ENCODE data around the gene CYTH1. TPM values are rescaled to one million over a fixed set of nuclear protein-coding genes. Genes with fewer than 3 reads are reported as not detected.

The CYTH1 gene
- total and polyA plus RNA-seq, 10 donors, result 66.9 to 169 (median 131) TPM

DNA sequence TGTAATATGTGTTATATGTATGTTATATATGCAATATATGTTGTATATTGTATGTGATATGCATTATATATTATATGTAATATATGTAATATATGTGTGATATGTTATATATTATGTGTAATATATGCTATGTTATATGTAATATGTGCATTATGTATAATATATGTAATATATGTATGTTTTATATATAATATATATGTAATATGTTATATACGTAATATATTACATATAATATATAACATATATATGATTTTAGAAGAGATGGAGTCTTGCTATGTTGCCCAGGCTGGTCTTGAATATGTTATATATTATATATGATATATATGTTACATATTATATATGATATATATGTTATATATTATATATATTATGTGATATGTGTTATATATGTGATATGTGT, 139.4 kb downstream of the CYTH1 start:
- 86 to 98% (median 96%) methylated on average over 1 of the region's 1 CpG for WGBS, 5 donors
- H3K4me1 ChIP-seq, result peaks cover 5 to 41% (median 29%) of the 10 kb centered on the region in 6 donors
- H3K27ac ChIP-seq, result no peak overlapping the region
- no peak overlapping the region for H3K4me3 ChIP-seq
- H3K36me3 ChIP-seq, result no peaks in the 10 kb centered on the region
- TF ChIP-seq, protein P1, sequence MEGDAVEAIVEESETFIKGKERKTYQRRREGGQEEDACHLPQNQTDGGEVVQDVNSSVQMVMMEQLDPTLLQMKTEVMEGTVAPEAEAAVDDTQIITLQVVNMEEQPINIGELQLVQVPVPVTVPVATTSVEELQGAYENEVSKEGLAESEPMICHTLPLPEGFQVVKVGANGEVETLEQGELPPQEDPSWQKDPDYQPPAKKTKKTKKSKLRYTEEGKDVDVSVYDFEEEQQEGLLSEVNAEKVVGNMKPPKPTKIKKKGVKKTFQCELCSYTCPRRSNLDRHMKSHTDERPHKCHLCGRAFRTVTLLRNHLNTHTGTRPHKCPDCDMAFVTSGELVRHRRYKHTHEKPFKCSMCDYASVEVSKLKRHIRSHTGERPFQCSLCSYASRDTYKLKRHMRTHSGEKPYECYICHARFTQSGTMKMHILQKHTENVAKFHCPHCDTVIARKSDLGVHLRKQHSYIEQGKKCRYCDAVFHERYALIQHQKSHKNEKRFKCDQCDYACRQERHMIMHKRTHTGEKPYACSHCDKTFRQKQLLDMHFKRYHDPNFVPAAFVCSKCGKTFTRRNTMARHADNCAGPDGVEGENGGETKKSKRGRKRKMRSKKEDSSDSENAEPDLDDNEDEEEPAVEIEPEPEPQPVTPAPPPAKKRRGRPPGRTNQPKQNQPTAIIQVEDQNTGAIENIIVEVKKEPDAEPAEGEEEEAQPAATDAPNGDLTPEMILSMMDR (IDR thresholded peaks at IDR 0.05 in 8 of 11, conservative IDR thresholded peaks at IDR 0.05 in 3 of 11), result no peak
- no peak for TF ChIP-seq POLR2A (IDR thresholded peaks at IDR 0.05)
- TF ChIP-seq POLR2AphosphoS5 (IDR thresholded peaks at IDR 0.05), result no peak
- no peak for DNase-seq
- peaks cover 0 to 4% (median 0%) of the 10 kb centered on the region in 7 donors for H3K27me3 ChIP-seq (replicated peaks in 1 of 7)
- intact Hi-C loops (cut with DNase I; ENCODE audit: low total_unique reads), result no loop called here
- H3K9me3 ChIP-seq, result peaks cover 0 to under 1% (median 0%) of the 10 kb centered on the region in 8 donors

DNA sequence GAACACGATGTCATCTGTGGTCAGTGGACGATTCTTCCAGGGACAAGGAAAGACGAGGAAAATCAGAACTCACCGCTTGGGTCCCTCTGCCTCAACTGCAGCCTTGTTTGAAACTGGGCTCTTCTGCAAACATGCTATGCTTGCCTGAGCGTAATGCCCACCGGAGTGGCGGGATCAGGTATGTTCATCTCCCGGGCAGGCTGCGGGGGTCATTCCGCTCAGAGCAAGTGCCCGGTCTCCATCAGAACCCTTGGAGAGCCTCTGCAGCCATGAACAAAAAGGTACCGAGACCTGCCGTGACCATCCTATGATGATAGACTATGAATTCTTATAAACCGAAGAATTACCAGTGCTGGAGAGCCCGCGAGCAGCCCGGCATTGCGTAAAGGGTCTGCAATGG, 140.4 kb downstream of the CYTH1 start:
- Histone ChIP-seq H3K27me3 (replicated peaks in 1 of 7) (peaks cover 0 to 4% (median 0%) of the 10 kb centered on the region in 7 donors), H3K27ac (no peak overlapping the region), H3K4me1 (peaks cover 5 to 38% (median 27%) of the 10 kb centered on the region in 6 donors), H3K9me3 (no peaks in the 10 kb centered on the region), H3K36me3 (no peaks in the 10 kb centered on the region), H3K4me3 (no peak overlapping the region)
- TF ChIP-seq, protein P1 (IDR thresholded peaks at IDR 0.05 in 8 of 11, conservative IDR thresholded peaks at IDR 0.05 in 3 of 11), result no peak
- TF ChIP-seq POLR2AphosphoS5 (IDR thresholded peaks at IDR 0.05) (no peak), POLR2A (IDR thresholded peaks at IDR 0.05) (no peak)
- peak; percentile 59 for DNase-seq
- intact Hi-C loops (cut with DNase I; ENCODE audit: low total_unique reads), result no loop called here
- WGBS, 5 donors, result 92 to 97% (median 94%) methylated on average over 16 to 18 of the region's 18 CpGs

DNA sequence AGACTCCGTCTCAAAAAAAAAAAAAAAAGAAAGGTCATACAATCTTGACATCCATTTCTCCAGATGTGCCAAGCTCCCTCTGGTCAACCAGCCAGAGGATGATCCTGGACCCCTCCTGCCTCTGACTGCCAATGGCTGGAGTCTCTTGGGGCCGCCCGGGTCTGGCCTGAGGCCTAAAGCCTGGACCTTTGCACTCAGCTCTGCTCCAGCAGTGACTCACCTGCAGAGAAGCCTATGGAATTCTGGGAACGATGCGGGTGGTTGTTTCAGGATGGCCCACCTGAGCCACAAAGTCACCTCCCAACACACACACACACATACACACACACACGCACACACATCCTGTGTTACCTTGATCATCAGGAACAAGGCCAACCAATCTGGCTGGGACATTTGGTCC, 140.8 kb downstream of the CYTH1 start:
- H3K27ac ChIP-seq, result no peak overlapping the region
- H3K9me3 ChIP-seq, result no peaks in the 10 kb centered on the region
- H3K27me3 ChIP-seq (replicated peaks in 1 of 7), result peaks cover 0 to 4% (median 0%) of the 10 kb centered on the region in 7 donors
- peaks cover 3 to 34% (median 23%) of the 10 kb centered on the region in 6 donors for H3K4me1 ChIP-seq
- TF ChIP-seq, protein P1 (IDR thresholded peaks at IDR 0.05 in 8 of 11, conservative IDR thresholded peaks at IDR 0.05 in 3 of 11), result no peak
- TF ChIP-seq POLR2AphosphoS5 (IDR thresholded peaks at IDR 0.05), result no peak
- no peak for TF ChIP-seq POLR2A (IDR thresholded peaks at IDR 0.05)
- H3K36me3 ChIP-seq, result no peaks in the 10 kb centered on the region
- no peak overlapping the region for H3K4me3 ChIP-seq
- WGBS, 5 donors, result 87 to 99% (median 98%) methylated on average over 5 to 6 of the region's 6 CpGs
- DNase-seq, result peak; percentile 19
- intact Hi-C loops (cut with DNase I; ENCODE audit: low total_unique reads), result no loop called here

GRCh38 chr17:78640700-78641099, 141.4 kb downstream of the CYTH1 start:
- no peaks in the 10 kb centered on the region for H3K9me3 ChIP-seq
- DNase-seq, result peak; percentile 21
- H3K36me3 ChIP-seq, result no peaks in the 10 kb centered on the region
- H3K4me1 ChIP-seq, result peaks cover 0 to 29% (median 18%) of the 10 kb centered on the region in 6 donors
- no peak overlapping the region for H3K27ac ChIP-seq
- TF ChIP-seq POLR2AphosphoS5 (IDR thresholded peaks at IDR 0.05) (no peak), POLR2A (IDR thresholded peaks at IDR 0.05) (no peak)
- TF ChIP-seq, protein P1 (IDR thresholded peaks at IDR 0.05 in 8 of 11, conservative IDR thresholded peaks at IDR 0.05 in 3 of 11), result no peak
- 74 to 97% (median 85%) methylated on average over 4 of the region's 4 CpGs for WGBS, 5 donors
- intact Hi-C loops (cut with DNase I; ENCODE audit: low total_unique reads), result no loop called here
- H3K4me3 ChIP-seq, result no peak overlapping the region
- H3K27me3 ChIP-seq (replicated peaks in 1 of 7), result peaks cover 0 to under 1% (median 0%) of the 10 kb centered on the region in 7 donors

All from spleen (tissue), 11 donors.